ENCODE measurements around the gene WWC2.

WWC2 gene

DNA sequence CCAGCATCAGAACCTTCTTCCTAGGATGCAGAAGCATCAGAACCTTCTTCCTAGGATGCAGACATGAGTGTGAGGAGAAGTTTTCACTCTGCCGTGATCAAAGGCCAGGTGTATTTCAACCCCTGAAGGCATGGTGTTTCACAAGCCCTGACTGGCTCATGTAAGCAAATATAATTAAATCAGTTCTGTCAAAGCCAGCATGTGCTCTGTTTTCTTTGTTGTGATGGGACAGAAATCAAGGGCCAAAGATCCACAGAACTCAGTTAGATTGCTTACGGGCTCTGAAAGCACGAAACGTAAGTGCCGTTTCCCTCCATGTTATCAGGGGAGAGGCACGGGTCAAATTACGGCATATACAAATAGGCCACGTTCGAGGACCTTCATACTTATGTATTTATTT lies 255.2 kb downstream of the WWC2 start:
- peak overlapping the region; percentile 54; the same call in 1 of the 2 replicates for H2AFZ ChIP-seq (ENCODE audit: low read depth, low read length)
- H3K27me3 ChIP-seq (ENCODE audit: low read depth, low read length): no peaks in the 10 kb centered on the region
- H4K20me1 ChIP-seq (ENCODE audit: insufficient read depth, low read length): no peaks in the 10 kb centered on the region
- no peak overlapping the region for H3K27ac ChIP-seq (ENCODE audit: low read length)
- no peak for TF ChIP-seq EZH2phosphoT487 (IDR thresholded peaks at IDR 0.05; ENCODE audit: low read depth)
- TF ChIP-seq, protein P1, sequence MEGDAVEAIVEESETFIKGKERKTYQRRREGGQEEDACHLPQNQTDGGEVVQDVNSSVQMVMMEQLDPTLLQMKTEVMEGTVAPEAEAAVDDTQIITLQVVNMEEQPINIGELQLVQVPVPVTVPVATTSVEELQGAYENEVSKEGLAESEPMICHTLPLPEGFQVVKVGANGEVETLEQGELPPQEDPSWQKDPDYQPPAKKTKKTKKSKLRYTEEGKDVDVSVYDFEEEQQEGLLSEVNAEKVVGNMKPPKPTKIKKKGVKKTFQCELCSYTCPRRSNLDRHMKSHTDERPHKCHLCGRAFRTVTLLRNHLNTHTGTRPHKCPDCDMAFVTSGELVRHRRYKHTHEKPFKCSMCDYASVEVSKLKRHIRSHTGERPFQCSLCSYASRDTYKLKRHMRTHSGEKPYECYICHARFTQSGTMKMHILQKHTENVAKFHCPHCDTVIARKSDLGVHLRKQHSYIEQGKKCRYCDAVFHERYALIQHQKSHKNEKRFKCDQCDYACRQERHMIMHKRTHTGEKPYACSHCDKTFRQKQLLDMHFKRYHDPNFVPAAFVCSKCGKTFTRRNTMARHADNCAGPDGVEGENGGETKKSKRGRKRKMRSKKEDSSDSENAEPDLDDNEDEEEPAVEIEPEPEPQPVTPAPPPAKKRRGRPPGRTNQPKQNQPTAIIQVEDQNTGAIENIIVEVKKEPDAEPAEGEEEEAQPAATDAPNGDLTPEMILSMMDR (IDR thresholded peaks at IDR 0.05; ENCODE audit: low read depth, low read length): no peak
- H3K9me3 ChIP-seq (ENCODE audit: insufficient read depth, low read length): no peaks in the 10 kb centered on the region
- H3K79me2 ChIP-seq (ENCODE audit: low read length): no peaks in the 10 kb centered on the region
- H3K4me2 ChIP-seq (ENCODE audit: low read length): no peak overlapping the region
- peaks cover 36% of the 10 kb centered on the region for H3K4me1 ChIP-seq (ENCODE audit: low read length)
- no peaks in the 10 kb centered on the region for H3K36me3 ChIP-seq (replicated peaks; ENCODE audit: low read depth, low read length)
- no peak overlapping the region for H3K9ac ChIP-seq (ENCODE audit: low read length)
- H3K4me3 ChIP-seq (ENCODE audit: low read length): no peak overlapping the region

DNA sequence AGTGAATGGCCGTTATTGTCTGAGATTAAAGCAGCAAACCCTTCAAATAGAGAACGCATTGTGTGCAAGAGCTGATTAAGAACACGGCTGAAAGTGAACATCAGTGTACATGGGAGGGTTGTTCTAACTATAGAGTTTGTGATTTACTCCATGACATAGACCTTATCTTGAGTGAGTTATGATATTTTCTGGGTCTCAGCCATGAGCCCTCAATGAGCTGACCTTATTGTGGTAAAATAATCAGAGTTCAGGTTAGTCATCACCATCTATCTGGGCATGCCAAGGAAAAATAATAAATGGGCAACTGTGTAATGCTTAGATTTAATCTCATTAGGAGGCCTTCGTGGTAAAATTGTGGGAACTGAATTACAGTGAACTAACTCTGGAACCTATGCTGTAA lies 256.3 kb downstream of the WWC2 start:
- Histone ChIP-seq H3K27me3 (ENCODE audit: low read depth, low read length) (no peaks in the 10 kb centered on the region), H3K9ac (ENCODE audit: low read length) (no peak overlapping the region), H2AFZ (ENCODE audit: low read depth, low read length) (no peak overlapping the region), H3K4me3 (ENCODE audit: low read length) (no peak overlapping the region), H3K27ac (ENCODE audit: low read length) (no peak overlapping the region), H3K4me2 (ENCODE audit: low read length) (no peak overlapping the region), H3K4me1 (ENCODE audit: low read length) (peaks cover 36% of the 10 kb centered on the region), H4K20me1 (ENCODE audit: insufficient read depth, low read length) (no peaks in the 10 kb centered on the region), H3K9me3 (ENCODE audit: insufficient read depth, low read length) (no peaks in the 10 kb centered on the region), H3K36me3 (replicated peaks; ENCODE audit: low read depth, low read length) (no peaks in the 10 kb centered on the region), H3K79me2 (ENCODE audit: low read length) (no peaks in the 10 kb centered on the region)
- TF ChIP-seq, protein P1 (IDR thresholded peaks at IDR 0.05; ENCODE audit: low read depth, low read length): no peak
- no peak for TF ChIP-seq EZH2phosphoT487 (IDR thresholded peaks at IDR 0.05; ENCODE audit: low read depth)

DNA sequence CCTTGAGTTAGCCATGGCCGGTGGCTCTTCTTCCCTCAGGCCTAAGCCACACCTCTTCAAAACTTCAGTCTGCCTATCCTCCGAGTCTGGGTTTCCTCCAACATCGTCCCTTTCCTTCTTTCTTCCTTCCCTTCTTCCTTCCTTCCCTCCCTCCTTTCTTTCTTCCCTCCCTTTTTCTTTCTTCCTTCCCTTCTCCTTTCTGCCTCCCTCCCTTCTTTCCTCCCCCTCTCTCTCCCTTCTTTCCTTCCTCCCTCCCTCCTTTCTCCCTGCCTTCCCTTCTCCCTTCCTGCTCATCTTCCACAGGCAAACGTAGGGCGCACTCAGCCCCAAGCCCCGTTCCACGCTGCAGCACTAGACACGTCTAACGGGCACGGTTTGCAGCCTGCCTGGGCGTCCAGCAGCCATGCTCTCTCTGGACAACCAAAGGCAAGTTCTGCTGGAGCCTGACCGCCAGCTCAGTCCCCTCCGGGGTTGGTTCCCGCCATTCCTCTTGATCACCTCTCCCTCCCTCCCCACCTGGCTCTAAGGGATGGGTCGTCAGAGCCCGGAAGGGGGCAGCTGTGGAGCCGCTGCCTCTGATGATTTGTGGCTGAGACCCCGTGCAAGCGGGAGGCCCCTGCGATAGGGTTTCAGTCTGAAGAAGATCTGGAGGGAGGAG lies 257.2 kb downstream of the WWC2 start:
- H3K9ac ChIP-seq (ENCODE audit: low read length): no peak overlapping the region
- no peaks in the 10 kb centered on the region for H3K9me3 ChIP-seq (ENCODE audit: insufficient read depth, low read length)
- H3K27ac ChIP-seq (ENCODE audit: low read length): no peak overlapping the region

DNA sequence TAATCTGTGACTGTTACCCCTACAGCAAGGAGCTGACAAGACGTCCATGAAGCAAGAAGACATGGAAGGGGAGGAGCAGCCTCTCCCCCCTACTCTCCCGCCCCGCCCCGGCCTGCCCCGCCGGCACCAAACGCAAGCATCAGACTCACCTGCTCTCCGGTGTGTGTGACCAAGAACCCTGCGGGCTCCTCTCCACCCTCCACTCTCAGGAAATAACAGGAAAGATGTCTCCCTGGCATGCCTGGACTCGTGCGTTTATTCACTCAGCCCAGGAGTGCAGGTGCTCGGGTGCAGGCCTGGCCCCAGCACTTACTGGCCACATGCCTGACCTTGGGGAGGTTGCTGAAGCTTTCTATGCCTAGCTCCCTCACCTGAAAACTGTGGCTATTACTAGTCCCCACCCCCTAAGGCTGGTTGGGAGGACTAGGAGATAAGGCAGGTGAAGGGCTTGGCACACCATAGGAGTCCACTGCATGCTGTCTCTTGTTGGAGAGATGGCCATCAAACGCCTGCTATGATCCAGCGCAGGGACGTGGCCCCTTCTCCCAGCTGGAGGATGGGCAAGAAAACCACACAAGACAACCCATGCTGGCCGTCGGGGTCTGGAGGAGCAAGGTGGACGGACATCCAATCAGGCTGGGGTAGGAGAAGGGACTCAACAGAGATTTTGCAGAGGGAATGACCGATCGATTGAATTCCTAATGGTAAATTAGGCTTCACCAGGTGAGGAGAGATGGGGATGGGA lies 258.0 kb downstream of the WWC2 start:
- H3K27me3 ChIP-seq (ENCODE audit: low read depth, low read length): no peaks in the 10 kb centered on the region
- H3K4me1 ChIP-seq (ENCODE audit: low read length): peaks cover 19% of the 10 kb centered on the region
- H2AFZ ChIP-seq (ENCODE audit: low read depth, low read length): no peak overlapping the region
- H4K20me1 ChIP-seq (ENCODE audit: insufficient read depth, low read length): no peaks in the 10 kb centered on the region
- no peak for TF ChIP-seq EZH2phosphoT487 (IDR thresholded peaks at IDR 0.05; ENCODE audit: low read depth)
- TF ChIP-seq, protein P1 (IDR thresholded peaks at IDR 0.05; ENCODE audit: low read depth, low read length): no peak
- no peak overlapping the region for H3K4me3 ChIP-seq (ENCODE audit: low read length)
- no peak overlapping the region for H3K9ac ChIP-seq (ENCODE audit: low read length)
- no peaks in the 10 kb centered on the region for H3K36me3 ChIP-seq (replicated peaks; ENCODE audit: low read depth, low read length)
- no peaks in the 10 kb centered on the region for H3K79me2 ChIP-seq (ENCODE audit: low read length)
- no peak overlapping the region for H3K4me2 ChIP-seq (ENCODE audit: low read length)
- no peak overlapping the region for H3K27ac ChIP-seq (ENCODE audit: low read length)
- H3K9me3 ChIP-seq (ENCODE audit: insufficient read depth, low read length): no peaks in the 10 kb centered on the region

More for the DNA sequence above, 257.2 kb downstream of the WWC2 start:
- TF ChIP-seq EZH2phosphoT487 (IDR thresholded peaks at IDR 0.05; ENCODE audit: low read depth): no peak
- TF ChIP-seq, protein P1 (IDR thresholded peaks at IDR 0.05; ENCODE audit: low read depth, low read length): no peak
- H3K4me2 ChIP-seq (ENCODE audit: low read length): no peak overlapping the region
- no peaks in the 10 kb centered on the region for H3K79me2 ChIP-seq (ENCODE audit: low read length)
- H4K20me1 ChIP-seq (ENCODE audit: insufficient read depth, low read length): no peaks in the 10 kb centered on the region
- peaks cover 27% of the 10 kb centered on the region for H3K4me1 ChIP-seq (ENCODE audit: low read length)
- H3K36me3 ChIP-seq (replicated peaks; ENCODE audit: low read depth, low read length): no peaks in the 10 kb centered on the region
- no peak overlapping the region for H3K4me3 ChIP-seq (ENCODE audit: low read length)
- no peaks in the 10 kb centered on the region for H3K27me3 ChIP-seq (ENCODE audit: low read depth, low read length)
- H2AFZ ChIP-seq (ENCODE audit: low read depth, low read length): no peak overlapping the region
